ENCODE results near the gene IGF2BP2. TPM values are rescaled to one million over a fixed set of nuclear protein-coding genes. Genes with fewer than 3 reads are reported as not detected.

The IGF2BP2 gene
- total and polyA plus RNA-seq, 10 donors, result 1.1 to 21.1 (median 12.0) TPM

- H3K27me3 ChIP-seq (replicated peaks in 1 of 7), result no peaks in the 10 kb centered on the region
- WGBS, 5 donors, result 18 to 42% (median 39%) methylated on average over 5 of the region's 5 CpGs
- peaks cover 0 to 13% (median 0%) of the 10 kb centered on the region in 6 donors for H3K4me1 ChIP-seq
- DNase-seq, result no peak
- intact Hi-C loops (cut with DNase I; ENCODE audit: low total_unique reads), result no loop called here
- H3K9me3 ChIP-seq, result peaks cover 0 to 18% (median 12%) of the 10 kb centered on the region in 8 donors
- no peak overlapping the region for H3K4me3 ChIP-seq
- TF ChIP-seq, protein P1, sequence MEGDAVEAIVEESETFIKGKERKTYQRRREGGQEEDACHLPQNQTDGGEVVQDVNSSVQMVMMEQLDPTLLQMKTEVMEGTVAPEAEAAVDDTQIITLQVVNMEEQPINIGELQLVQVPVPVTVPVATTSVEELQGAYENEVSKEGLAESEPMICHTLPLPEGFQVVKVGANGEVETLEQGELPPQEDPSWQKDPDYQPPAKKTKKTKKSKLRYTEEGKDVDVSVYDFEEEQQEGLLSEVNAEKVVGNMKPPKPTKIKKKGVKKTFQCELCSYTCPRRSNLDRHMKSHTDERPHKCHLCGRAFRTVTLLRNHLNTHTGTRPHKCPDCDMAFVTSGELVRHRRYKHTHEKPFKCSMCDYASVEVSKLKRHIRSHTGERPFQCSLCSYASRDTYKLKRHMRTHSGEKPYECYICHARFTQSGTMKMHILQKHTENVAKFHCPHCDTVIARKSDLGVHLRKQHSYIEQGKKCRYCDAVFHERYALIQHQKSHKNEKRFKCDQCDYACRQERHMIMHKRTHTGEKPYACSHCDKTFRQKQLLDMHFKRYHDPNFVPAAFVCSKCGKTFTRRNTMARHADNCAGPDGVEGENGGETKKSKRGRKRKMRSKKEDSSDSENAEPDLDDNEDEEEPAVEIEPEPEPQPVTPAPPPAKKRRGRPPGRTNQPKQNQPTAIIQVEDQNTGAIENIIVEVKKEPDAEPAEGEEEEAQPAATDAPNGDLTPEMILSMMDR (IDR thresholded peaks at IDR 0.05 in 8 of 11, conservative IDR thresholded peaks at IDR 0.05 in 3 of 11), result no peak
- TF ChIP-seq POLR2A (IDR thresholded peaks at IDR 0.05), result no peak
- no peak for TF ChIP-seq POLR2AphosphoS5 (IDR thresholded peaks at IDR 0.05)
- no peaks in the 10 kb centered on the region for H3K36me3 ChIP-seq
- H3K27ac ChIP-seq, result no peak overlapping the region
Observed at GRCh38 chr3:185753354-185753753, 71.5 kb downstream of the IGF2BP2 start.

DNA sequence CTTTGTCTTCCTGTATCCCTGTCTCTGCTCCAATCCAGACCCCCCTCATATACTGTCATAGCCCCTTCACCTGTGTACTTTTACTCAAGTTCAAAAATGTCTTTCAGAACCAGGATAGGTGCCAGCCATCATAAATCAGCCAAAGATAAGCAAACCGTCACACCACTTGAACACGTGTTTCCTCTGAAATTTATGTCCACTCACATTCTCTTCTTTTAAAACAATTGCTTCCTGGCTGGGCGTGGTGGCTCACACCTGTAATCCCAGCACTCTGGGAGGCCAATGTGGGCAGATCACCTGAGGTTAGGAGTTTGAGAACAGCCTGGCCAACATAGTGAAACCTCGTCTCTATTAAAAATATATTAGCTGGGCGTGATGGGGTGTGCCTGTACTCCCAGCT, 74.1 kb downstream of the IGF2BP2 start:
- Histone ChIP-seq H3K36me3 (no peaks in the 10 kb centered on the region), H3K27me3 (replicated peaks in 1 of 7) (no peaks in the 10 kb centered on the region), H3K9me3 (peaks cover 0 to 16% (median 12%) of the 10 kb centered on the region in 8 donors), H3K4me3 (no peak overlapping the region), H3K27ac (no peak overlapping the region), H3K4me1 (peaks cover 5 to 24% (median 11%) of the 10 kb centered on the region in 6 donors)
- DNase-seq, result no peak
- WGBS, 5 donors, result 52 to 73% (median 62%) methylated on average over 5 of the region's 5 CpGs
- intact Hi-C loops (cut with DNase I; ENCODE audit: low total_unique reads), result no loop called here
- TF ChIP-seq POLR2A (IDR thresholded peaks at IDR 0.05), result no peak
- no peak for TF ChIP-seq POLR2AphosphoS5 (IDR thresholded peaks at IDR 0.05)
- TF ChIP-seq, protein P1 (IDR thresholded peaks at IDR 0.05 in 8 of 11, conservative IDR thresholded peaks at IDR 0.05 in 3 of 11), result no peak

GRCh38 chr3:185750015-185750414, 74.8 kb downstream of the IGF2BP2 start:
- H3K36me3 ChIP-seq, result no peaks in the 10 kb centered on the region
- peaks cover 8 to 31% (median 18%) of the 10 kb centered on the region in 6 donors for H3K4me1 ChIP-seq
- DNase-seq, result no peak
- H3K27ac ChIP-seq, result no peak overlapping the region
- TF ChIP-seq, protein P1 (IDR thresholded peaks at IDR 0.05 in 8 of 11, conservative IDR thresholded peaks at IDR 0.05 in 3 of 11), result no peak
- TF ChIP-seq POLR2A (IDR thresholded peaks at IDR 0.05), result no peak
- no peak for TF ChIP-seq POLR2AphosphoS5 (IDR thresholded peaks at IDR 0.05)
- intact Hi-C loops (cut with DNase I; ENCODE audit: low total_unique reads), result no loop called here
- H3K4me3 ChIP-seq, result no peak overlapping the region
- 72 to 83% (median 78%) methylated on average over 1 of the region's 1 CpG for WGBS, 5 donors
- H3K9me3 ChIP-seq, result peaks cover 0 to 10% (median 6%) of the 10 kb centered on the region in 8 donors
- no peaks in the 10 kb centered on the region for H3K27me3 ChIP-seq (replicated peaks in 1 of 7)

DNA sequence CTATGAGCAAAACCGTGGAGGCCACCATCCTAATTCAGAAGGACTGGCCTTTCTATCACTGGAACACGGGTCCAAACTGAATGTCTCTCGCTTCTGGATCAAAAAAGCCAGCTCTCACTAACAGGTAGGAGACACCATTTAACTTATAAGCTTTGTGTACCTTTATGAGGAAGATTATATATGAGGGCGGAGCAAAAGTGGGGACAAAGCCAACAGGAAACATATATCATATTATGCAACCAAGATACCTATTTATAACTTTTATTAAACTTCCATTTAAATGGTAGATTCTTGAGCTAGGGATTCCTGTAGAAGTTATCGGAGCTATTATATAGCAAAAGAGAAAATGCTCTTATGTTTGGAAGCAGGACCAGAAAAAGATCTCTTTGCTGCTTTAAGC, 78.4 kb downstream of the IGF2BP2 start:
- H3K27me3 ChIP-seq (replicated peaks in 1 of 7), result no peaks in the 10 kb centered on the region
- no peak for DNase-seq
- intact Hi-C loops (cut with DNase I; ENCODE audit: low total_unique reads), result no loop called here
- H3K9me3 ChIP-seq, result no peaks in the 10 kb centered on the region
- peaks cover 13 to 38% (median 23%) of the 10 kb centered on the region in 6 donors for H3K4me1 ChIP-seq
- 33 to 41% (median 35%) methylated on average over 5 of the region's 5 CpGs for WGBS, 5 donors
- no peaks in the 10 kb centered on the region for H3K36me3 ChIP-seq
- no peak overlapping the region for H3K27ac ChIP-seq
- H3K4me3 ChIP-seq, result no peak overlapping the region
- no peak for TF ChIP-seq POLR2A (IDR thresholded peaks at IDR 0.05)
- TF ChIP-seq, protein P1 (IDR thresholded peaks at IDR 0.05 in 8 of 11, conservative IDR thresholded peaks at IDR 0.05 in 3 of 11), result no peak
